OCI-LY7 (cell line): ENCODE data around the gene HS3ST3B1. TPM values are rescaled to one million over a fixed set of nuclear protein-coding genes. Genes with fewer than 3 reads are reported as not detected.
A peak's percentile ranks its signal among the peaks of the same experiment; 100 is the strongest.

ENCODE experiments used
- BruUV-seq: library from RNA; stranded (reverse); fragments of 400-500 nt; replicated peaks from 2 replicates; lab custom pipeline; 2021; lab: Mats Ljungman, UMichigan
- CTCF ChIA-PET: fragments of 300-600 bp; sonication (Branson Sonifier 250); formaldehyde crosslinking; loops from one replicate; lab custom pipeline; 2022; ENCODE audit warnings: antibody characterized with exemption; ENCODE audit not compliant: unreplicated experiment; lab: Charles Lee
- POLR2A ChIA-PET: fragments of 300-600 bp; sonication (Branson Sonifier 250); formaldehyde crosslinking; loops from one replicate; lab custom pipeline; 2022; ENCODE audit warnings: antibody characterized with exemption; lab: Charles Lee
- DNase-seq: peaks from one replicate; pipeline ENCODE4 v3.0.0-alpha.2; 2015; ENCODE audit warnings: low spot score
- H2AFZ ChIP-seq: fragments of 200-600 bp; sonication (generic), shearing (Covaris generic); 2 replicates; pipeline ENCODE4 v1.6.1; 2014; ENCODE audit warnings: mild to moderate bottlenecking, antibody characterized with exemption, low read length, moderate library complexity
- H3K27ac ChIP-seq: fragments of 200-600 bp; sonication (generic); 2 replicates; pipeline ENCODE4 v1.5.1; 2014; ENCODE audit warnings: mixed run types, low read depth, mild to moderate bottlenecking, moderate library complexity, low read length, inconsistent platforms; ENCODE audit not compliant: poor library complexity, severe bottlenecking
- H3K36me3 ChIP-seq: fragments of 200-600 bp; sonication (generic); 2 replicates; pipeline ENCODE4 v1.6.1; 2014; ENCODE audit warnings: mild to moderate bottlenecking, antibody characterized with exemption, low read length, moderate library complexity, mixed read lengths; ENCODE audit not compliant: insufficient read depth
- H3K4me1 ChIP-seq: fragments of 200-600 bp; sonication (generic); 2 replicates; pipeline ENCODE4 v1.5.1; 2014; ENCODE audit warnings: mild to moderate bottlenecking, low read length; ENCODE audit not compliant: insufficient read depth, poor library complexity, severe bottlenecking
- H3K4me2 ChIP-seq: fragments of 200-600 bp; sonication (generic); 2 replicates; pipeline ENCODE4 v1.6.1; 2014; ENCODE audit warnings: mild to moderate bottlenecking, low read length
- H3K4me3 ChIP-seq: fragments of 200-600 bp; sonication (generic); 2 replicates; pipeline ENCODE4 v1.5.1; 2014; ENCODE audit warnings: mild to moderate bottlenecking, low read depth, low read length; ENCODE audit not compliant: poor library complexity, severe bottlenecking
- H3K79me2 ChIP-seq: fragments of 200-600 bp; sonication (generic); 2 replicates; pipeline ENCODE4 v1.6.1; 2016; ENCODE audit warnings: low read depth, mild to moderate bottlenecking, low read length, moderate library complexity, mixed read lengths; ENCODE audit not compliant: insufficient read depth
- H3K9me2 ChIP-seq: fragments of 200-600 bp; sonication (generic); 2 replicates; pipeline ENCODE4 v1.6.1; 2016; ENCODE audit warnings: mild to moderate bottlenecking, low read length, mixed read lengths; ENCODE audit not compliant: insufficient read depth
- H3K9me3 ChIP-seq: fragments of 200-600 bp; sonication (generic); 2 replicates; pipeline ENCODE4 v1.6.1; 2014; ENCODE audit warnings: mild to moderate bottlenecking, mixed run types, low read length, mixed read lengths
- H4K20me1 ChIP-seq: fragments of 200-600 bp; sonication (generic); 2 replicates; pipeline ENCODE4 v1.6.1; 2014; ENCODE audit warnings: mild to moderate bottlenecking, antibody characterized with exemption, low read length, moderate library complexity, mixed read lengths; ENCODE audit not compliant: insufficient read depth
- CTCF ChIP-seq: fragments of 200-600 bp; sonication (generic); conservative IDR thresholded peaks from 2 replicates; pipeline ENCODE4 v1.5.1; 2014; ENCODE audit warnings: mild to moderate bottlenecking, antibody characterized with exemption, low read length, moderate library complexity, mixed read lengths
- EZH2phosphoT487 ChIP-seq: fragments of 200-600 bp; sonication (generic); IDR thresholded peaks from 2 replicates; pipeline ENCODE4 v1.6.1; 2018; ENCODE audit warnings: low read depth, borderline replicate concordance, mild to moderate bottlenecking, mixed run types, antibody characterized with exemption, low read length, moderate library complexity, mixed read lengths
- intact Hi-C: fragments of 100-400 bp; cut with micrococcal nuclease; formaldehyde crosslinking; loops from one replicate; pipeline ENCODE4 v1.10.0; 2022; ENCODE audit not compliant: unreplicated experiment
- total RNA-seq, 2 experiments: library from RNA; depleted of rRNA in 1 of 2; stranded (reverse); fragments of >200 nt in 1 of 2; shearing (Covaris generic) in 1 of 2; gene quantifications; 2 replicates each; pipeline ENCODE4 v1.2.3, GENCODE V29; 2014 to 2022

Gene HS3ST3B1
- total RNA-seq, 2 experiments from 2014 or later: 0.03 to 1.6 TPM

- H3K36me3 ChIP-seq: no peaks in the 10 kb centered on the region
- peak; percentile 80 for DNase-seq
- peak overlapping the region; percentile 85 for H2AFZ ChIP-seq
- H4K20me1 ChIP-seq: no peaks in the 10 kb centered on the region
- peak overlapping the region; percentile 72 for H3K4me2 ChIP-seq
- TF ChIP-seq EZH2phosphoT487 (no peak), CTCF (no peak)
- no peaks in the 10 kb centered on the region for H3K9me3 ChIP-seq
- H3K4me3 ChIP-seq: peak overlapping the region; percentile 48
- no peaks in the 10 kb centered on the region for H3K79me2 ChIP-seq
- POLR2A ChIA-PET: interaction anchor here (0.6 to 1.8 kb wide), 2 partner anchors 9 to 121 kb away, joined by 3 to 6 read pairs; no protein-coding TSS in a partner anchor
- no peaks in the 10 kb centered on the region for H3K9me2 ChIP-seq
- CTCF ChIA-PET: no interaction called here
- H3K4me1 ChIP-seq: peaks cover 77% of the 10 kb centered on the region
- H3K27ac ChIP-seq: peak overlapping the region; percentile 76
- no TSS peak for BruUV-seq
- intact Hi-C loops: no loop called here
These were observed 50.6 kb downstream of the HS3ST3B1 start for GRCh38 chr17:14351493-14351892.

- Histone ChIP-seq H2AFZ (peak overlapping the region; percentile 85), H3K36me3 (no peaks in the 10 kb centered on the region), H3K27ac (peak overlapping the region; percentile 76), H3K4me2 (peak overlapping the region; percentile 72), H3K9me3 (no peaks in the 10 kb centered on the region), H3K9me2 (no peaks in the 10 kb centered on the region), H3K79me2 (no peaks in the 10 kb centered on the region), H3K4me1 (peaks cover 71% of the 10 kb centered on the region), H3K4me3 (peak overlapping the region; percentile 48), H4K20me1 (no peaks in the 10 kb centered on the region)
- intact Hi-C loops: no loop called here
- CTCF ChIA-PET: no interaction called here
- POLR2A ChIA-PET: interaction anchor here (1.8 kb wide), 1 partner anchor 10 kb away, joined by 6 read pairs; no protein-coding TSS in a partner anchor
- TF ChIP-seq EZH2phosphoT487 (no peak), CTCF (no peak)
- BruUV-seq: no TSS peak
- no peak for DNase-seq
These were observed 51.3 kb downstream of the HS3ST3B1 start for GRCh38 chr17:14352136-14352535.

DNA sequence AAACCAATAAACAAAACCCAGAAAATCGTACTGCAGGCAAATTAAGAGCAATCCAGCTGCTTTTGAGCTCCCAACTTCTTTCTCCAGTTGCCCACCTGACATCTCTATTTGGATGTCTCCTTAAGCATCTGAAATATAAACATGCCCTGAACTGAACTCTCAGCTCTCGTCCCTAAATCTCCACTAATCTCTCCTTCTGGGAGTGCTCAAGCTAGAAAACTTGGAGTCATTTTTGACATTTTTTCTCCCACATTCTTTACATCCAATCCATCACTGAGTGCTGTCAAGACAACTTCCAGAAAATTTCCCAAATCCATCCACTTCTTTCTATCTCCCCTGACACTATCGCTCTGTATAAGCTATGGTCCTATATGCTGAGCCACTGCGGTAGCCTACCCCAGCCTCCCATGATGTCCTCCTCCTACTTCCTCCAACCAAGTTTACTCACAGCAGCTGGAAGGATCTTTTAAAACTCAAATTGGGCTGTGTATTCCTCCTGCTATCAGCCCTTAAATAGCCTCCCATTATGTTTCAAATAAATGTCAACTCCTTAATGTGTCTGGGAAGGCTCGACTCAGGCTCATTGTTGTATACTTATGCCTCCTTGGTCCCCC is 53.1 kb downstream of the HS3ST3B1 start:
- Histone ChIP-seq H3K79me2 (no peaks in the 10 kb centered on the region), H3K27ac (no peak overlapping the region), H2AFZ (no peak overlapping the region), H4K20me1 (no peaks in the 10 kb centered on the region), H3K4me2 (no peak overlapping the region), H3K9me2 (no peaks in the 10 kb centered on the region), H3K36me3 (no peaks in the 10 kb centered on the region), H3K4me1 (peaks cover 68% of the 10 kb centered on the region), H3K9me3 (no peaks in the 10 kb centered on the region), H3K4me3 (no peak overlapping the region)
- ChIA-PET POLR2A (interaction anchor here (0.8 kb wide), 1 partner anchor 12 kb away, joined by 3 read pairs; no protein-coding TSS in a partner anchor), CTCF (interaction anchor here (0.5 kb wide), 1 partner anchor 333 kb away, joined by 10 read pairs; no protein-coding TSS in a partner anchor)
- BruUV-seq: no TSS peak
- no peak for DNase-seq
- no peak for TF ChIP-seq EZH2phosphoT487
- TF ChIP-seq CTCF: no peak
- intact Hi-C loops: no loop called here
